ENCODE results near the gene GBX2.

Gene GBX2

GRCh38 chr2:236208019-236208926, 40.1 kb upstream of the GBX2 start:
- H3K4me2 ChIP-seq (ENCODE audit: insufficient read depth, low read length) = no peak overlapping the region
- H3K36me3 ChIP-seq (ENCODE audit: insufficient read depth, low read length) = no peaks in the 10 kb centered on the region
- H4K20me1 ChIP-seq (ENCODE audit: insufficient read depth, low read length) = no peaks in the 10 kb centered on the region
- H3K27me3 ChIP-seq (ENCODE audit: insufficient read depth, low read length, poor library complexity) = peaks cover 5% of the 10 kb centered on the region
- H3K9me3 ChIP-seq (ENCODE audit: insufficient read depth, low read length, severe bottlenecking) = peaks cover 6% of the 10 kb centered on the region
- H3K4me1 ChIP-seq (ENCODE audit: insufficient read depth, low read length) = no peaks in the 10 kb centered on the region
- H3K79me2 ChIP-seq (ENCODE audit: insufficient read depth, low read length) = no peaks in the 10 kb centered on the region
- no peak overlapping the region for H2AFZ ChIP-seq (ENCODE audit: low read depth, low read length)
- TF ChIP-seq CTCF (IDR thresholded peaks at IDR 0.05; ENCODE audit: borderline replicate concordance, extremely low read depth, low read length, poor library complexity, severe bottlenecking) (no peak), EZH2 (IDR thresholded peaks at IDR 0.05; ENCODE audit: borderline replicate concordance, low read depth, low read length, severe bottlenecking) (no peak)
- H3K9ac ChIP-seq (ENCODE audit: low read depth, low read length) = no peak overlapping the region
- DNase-seq = no peak
- H3K27ac ChIP-seq (ENCODE audit: low read length) = no peak overlapping the region
- ATAC-seq (ENCODE audit: insufficient read depth, low read depth) = no peak
- H3K4me3 ChIP-seq (ENCODE audit: low read depth in 1 of 2, low read length in 2 of 2) = no peak overlapping the region

- ATAC-seq (ENCODE audit: insufficient read depth, low read depth) (no peak), DNase-seq (no peak)
- Histone ChIP-seq H3K9ac (ENCODE audit: low read depth, low read length) (no peak overlapping the region), H3K4me2 (ENCODE audit: insufficient read depth, low read length) (no peak overlapping the region), H2AFZ (ENCODE audit: low read depth, low read length) (no peak overlapping the region), H3K36me3 (ENCODE audit: insufficient read depth, low read length) (no peaks in the 10 kb centered on the region), H3K27ac (ENCODE audit: low read length) (no peak overlapping the region), H4K20me1 (ENCODE audit: insufficient read depth, low read length) (no peaks in the 10 kb centered on the region), H3K79me2 (ENCODE audit: insufficient read depth, low read length) (no peaks in the 10 kb centered on the region), H3K4me3 (ENCODE audit: low read depth in 1 of 2, low read length in 2 of 2) (no peak overlapping the region), H3K4me1 (ENCODE audit: insufficient read depth, low read length) (no peaks in the 10 kb centered on the region), H3K9me3 (ENCODE audit: insufficient read depth, low read length, severe bottlenecking) (peaks cover 6% of the 10 kb centered on the region), H3K27me3 (ENCODE audit: insufficient read depth, low read length, poor library complexity) (peaks cover 7% of the 10 kb centered on the region)
- TF ChIP-seq CTCF (IDR thresholded peaks at IDR 0.05; ENCODE audit: borderline replicate concordance, extremely low read depth, low read length, poor library complexity, severe bottlenecking) (no peak), EZH2 (IDR thresholded peaks at IDR 0.05; ENCODE audit: borderline replicate concordance, low read depth, low read length, severe bottlenecking) (no peak)
Observed at GRCh38 chr2:236207472-236207871, 39.3 kb upstream of the GBX2 start.

DNA sequence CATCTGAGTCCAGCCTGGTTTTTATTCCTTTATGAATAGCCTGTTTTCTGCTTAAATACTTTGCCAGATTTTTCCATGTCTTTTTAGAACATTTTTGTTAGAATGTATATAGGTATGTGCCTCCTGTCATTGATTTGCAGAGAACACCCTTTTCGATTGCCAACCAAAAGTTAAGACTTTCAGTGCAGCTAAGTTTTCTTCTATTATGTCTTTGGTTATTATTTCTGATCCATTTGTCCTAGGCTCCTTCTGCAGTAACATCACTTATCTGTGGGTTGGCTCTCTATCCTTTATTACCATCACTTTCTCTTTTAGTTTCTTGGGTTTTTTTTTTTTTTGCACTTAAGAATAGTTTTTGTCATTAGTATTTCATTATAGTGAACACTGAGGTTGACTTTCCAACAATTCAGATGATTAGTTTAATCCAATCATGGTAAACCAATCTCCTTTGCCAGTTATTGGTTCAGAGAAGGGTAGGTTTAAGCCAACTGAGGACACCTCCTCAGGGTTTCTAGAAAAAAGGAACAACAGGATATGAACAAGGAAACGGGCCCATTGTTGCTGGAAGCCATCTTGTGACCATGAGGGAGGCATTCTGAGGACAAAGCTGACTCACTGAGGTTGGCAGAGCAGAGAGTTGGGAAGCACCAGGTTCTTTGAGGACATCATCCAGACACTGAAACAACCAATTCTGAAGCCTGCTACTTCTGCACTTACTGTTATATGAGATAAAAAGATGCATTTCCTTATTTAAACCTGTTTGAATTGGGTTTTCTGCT, 37.9 kb upstream of the GBX2 start:
- peaks cover 7% of the 10 kb centered on the region for H3K27me3 ChIP-seq (ENCODE audit: insufficient read depth, low read length, poor library complexity)
- H3K79me2 ChIP-seq (ENCODE audit: insufficient read depth, low read length) = no peaks in the 10 kb centered on the region
- no peak overlapping the region for H2AFZ ChIP-seq (ENCODE audit: low read depth, low read length)

More for the DNA sequence above, 37.9 kb upstream of the GBX2 start:
- H4K20me1 ChIP-seq (ENCODE audit: insufficient read depth, low read length) = no peaks in the 10 kb centered on the region
- TF ChIP-seq CTCF (IDR thresholded peaks at IDR 0.05; ENCODE audit: borderline replicate concordance, extremely low read depth, low read length, poor library complexity, severe bottlenecking) = no peak
- no peak for TF ChIP-seq EZH2 (IDR thresholded peaks at IDR 0.05; ENCODE audit: borderline replicate concordance, low read depth, low read length, severe bottlenecking)
- H3K4me1 ChIP-seq (ENCODE audit: insufficient read depth, low read length) = no peaks in the 10 kb centered on the region
- H3K27ac ChIP-seq (ENCODE audit: low read length) = no peak overlapping the region
- H3K36me3 ChIP-seq (ENCODE audit: insufficient read depth, low read length) = no peaks in the 10 kb centered on the region
- DNase-seq (no peak), ATAC-seq (ENCODE audit: insufficient read depth, low read depth) (no peak)
- no peak overlapping the region for H3K9ac ChIP-seq (ENCODE audit: low read depth, low read length)
- no peak overlapping the region for H3K4me3 ChIP-seq (ENCODE audit: low read depth in 1 of 2, low read length in 2 of 2)
- no peak overlapping the region for H3K4me2 ChIP-seq (ENCODE audit: insufficient read depth, low read length)
- H3K9me3 ChIP-seq (ENCODE audit: insufficient read depth, low read length, severe bottlenecking) = peaks cover 6% of the 10 kb centered on the region

Data from DND-41 (cell line).